Islet precursor cell (in vitro differentiated cells): ENCODE measurements around the gene IFNGR1.
"Not testable (repeated sequence)": the region's sequence is repeated elsewhere in the genome, so short reads cannot be mapped to it uniquely, and the experiment has no call there.

Experiments used
- DNase-seq: peaks from one replicate; pipeline ENCODE4 v3.0.0-alpha.2; 2018

IFNGR1 gene

DNA sequence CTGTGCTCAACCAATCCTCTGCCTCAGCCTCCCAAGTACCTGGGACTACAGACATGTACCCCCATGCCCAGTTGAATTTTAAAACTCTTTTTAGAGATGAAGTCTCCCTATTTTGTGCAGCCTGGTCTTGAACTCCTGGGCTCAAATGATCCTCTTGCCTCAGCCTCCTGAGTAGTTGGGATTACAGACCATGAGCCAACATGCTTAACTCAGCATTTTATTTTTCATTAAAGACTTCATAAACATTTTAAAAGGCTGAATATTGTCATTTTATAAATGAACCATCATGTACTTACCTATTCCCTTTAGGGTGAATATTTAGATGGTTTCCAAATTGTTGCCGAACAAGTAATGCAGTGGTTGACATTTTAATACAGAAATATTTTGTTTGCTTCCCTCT lies 16.5 kb upstream of the IFNGR1 start:
- DNase-seq, result no peak

DNA sequence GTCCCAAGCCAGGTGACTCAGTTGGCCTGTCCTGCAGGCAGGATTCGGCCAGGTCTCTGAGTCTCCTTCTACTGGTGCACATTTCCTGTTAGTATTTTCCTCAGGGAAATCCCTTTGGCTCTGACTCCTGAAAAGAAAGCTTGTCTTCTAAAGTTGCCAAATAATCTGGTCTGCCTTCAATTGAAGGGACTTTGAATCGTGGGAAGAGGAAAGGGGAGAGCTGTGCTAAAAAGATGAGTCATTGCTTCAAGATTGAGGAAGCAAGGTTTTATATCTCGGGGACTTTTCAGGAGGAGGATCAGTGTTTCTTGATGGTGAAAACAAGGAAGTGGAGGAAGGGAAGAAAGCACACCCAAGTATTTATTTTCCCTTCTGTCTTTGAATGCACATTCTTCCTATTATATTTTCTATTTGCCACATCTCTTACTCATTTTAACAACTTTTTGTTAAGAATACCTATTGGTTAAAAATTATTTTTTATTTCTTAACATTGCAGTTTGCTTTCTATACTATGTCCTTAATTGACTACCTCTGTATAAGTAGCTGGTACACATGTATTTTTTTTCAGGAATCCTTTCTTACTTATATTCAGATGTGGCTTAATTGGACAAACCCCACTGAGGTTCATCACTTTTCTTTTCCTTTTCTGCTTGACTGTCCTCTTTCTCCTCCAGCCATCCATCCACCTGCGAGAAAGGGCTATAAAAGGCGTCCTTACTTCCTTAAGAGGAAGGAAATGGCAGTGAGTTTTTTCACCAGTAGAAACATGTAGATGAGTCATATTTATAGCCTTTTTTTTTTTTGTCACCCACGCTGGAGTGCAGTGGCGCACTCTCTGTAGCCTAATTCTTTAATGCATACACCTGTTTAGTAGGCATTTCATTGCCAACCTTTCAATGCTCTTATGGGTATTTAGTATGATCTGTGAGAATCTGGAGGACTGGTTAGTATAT lies 15.0 kb upstream of the IFNGR1 start:
- no peak for DNase-seq

GRCh38 chr6:137231895-137232294 lies 12.7 kb upstream of the IFNGR1 start:
- no peak for DNase-seq

DNA sequence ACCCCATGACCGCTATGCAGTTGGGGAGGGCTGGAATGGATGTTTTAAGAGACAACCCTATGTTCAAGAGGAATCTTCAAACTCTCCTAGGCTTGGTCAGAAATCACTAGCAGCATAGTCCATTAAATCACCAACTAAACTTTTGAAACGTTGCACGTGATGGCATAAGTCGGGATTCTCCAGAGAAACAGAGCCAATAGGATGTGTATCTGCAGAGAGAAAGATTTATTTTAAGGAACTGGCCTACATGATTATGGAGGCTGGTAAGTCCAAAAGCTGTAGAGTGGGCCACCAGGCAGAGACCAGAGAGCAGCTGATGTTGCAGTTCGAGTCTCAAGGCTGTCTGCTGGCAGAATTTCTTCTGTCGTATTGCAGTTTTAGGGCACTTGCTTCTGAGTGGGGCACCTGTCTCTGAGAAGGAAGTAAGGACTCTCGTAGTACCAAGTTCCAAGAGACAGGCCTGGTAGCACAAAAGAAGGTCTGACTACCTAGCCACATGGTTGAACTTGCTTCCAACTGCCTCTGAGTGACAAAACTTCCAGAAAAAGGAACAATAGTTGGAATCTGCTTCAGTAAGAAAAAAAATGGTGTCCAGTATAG lies 11.9 kb upstream of the IFNGR1 start:
- DNase-seq, result no peak

GRCh38 chr6:137230547-137230946 lies 11.4 kb upstream of the IFNGR1 start:
- no peak for DNase-seq

- DNase-seq, result no peak
These were observed 10.0 kb upstream of the IFNGR1 start for GRCh38 chr6:137229075-137229759.

DNA sequence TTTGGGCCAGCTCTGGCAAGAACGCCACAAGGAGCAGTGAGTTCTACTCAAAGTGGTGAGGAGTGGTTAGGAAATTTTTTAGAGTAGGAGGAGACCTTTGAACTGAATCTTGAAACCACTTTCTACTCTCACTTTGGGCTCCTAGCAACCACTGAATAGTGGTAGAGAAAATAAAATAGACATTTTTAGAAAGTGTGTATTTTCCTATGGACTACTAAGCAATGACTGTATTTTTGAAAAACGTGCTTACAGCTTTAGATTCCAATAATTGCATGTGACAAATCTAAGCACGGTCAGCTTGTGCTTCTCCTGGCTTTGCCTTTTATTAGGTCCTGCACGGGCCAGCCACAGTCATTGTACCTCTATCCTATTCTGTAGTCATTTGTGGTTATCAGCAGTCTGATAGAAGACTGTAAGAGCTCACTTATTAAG lies 8.7 kb upstream of the IFNGR1 start:
- no peak for DNase-seq

GRCh38 chr6:137226697-137227096 lies 7.5 kb upstream of the IFNGR1 start:
- DNase-seq, result no peak

- DNase-seq, result no peak
These were observed 5.6 kb upstream of the IFNGR1 start for GRCh38 chr6:137224799-137225198.

DNA sequence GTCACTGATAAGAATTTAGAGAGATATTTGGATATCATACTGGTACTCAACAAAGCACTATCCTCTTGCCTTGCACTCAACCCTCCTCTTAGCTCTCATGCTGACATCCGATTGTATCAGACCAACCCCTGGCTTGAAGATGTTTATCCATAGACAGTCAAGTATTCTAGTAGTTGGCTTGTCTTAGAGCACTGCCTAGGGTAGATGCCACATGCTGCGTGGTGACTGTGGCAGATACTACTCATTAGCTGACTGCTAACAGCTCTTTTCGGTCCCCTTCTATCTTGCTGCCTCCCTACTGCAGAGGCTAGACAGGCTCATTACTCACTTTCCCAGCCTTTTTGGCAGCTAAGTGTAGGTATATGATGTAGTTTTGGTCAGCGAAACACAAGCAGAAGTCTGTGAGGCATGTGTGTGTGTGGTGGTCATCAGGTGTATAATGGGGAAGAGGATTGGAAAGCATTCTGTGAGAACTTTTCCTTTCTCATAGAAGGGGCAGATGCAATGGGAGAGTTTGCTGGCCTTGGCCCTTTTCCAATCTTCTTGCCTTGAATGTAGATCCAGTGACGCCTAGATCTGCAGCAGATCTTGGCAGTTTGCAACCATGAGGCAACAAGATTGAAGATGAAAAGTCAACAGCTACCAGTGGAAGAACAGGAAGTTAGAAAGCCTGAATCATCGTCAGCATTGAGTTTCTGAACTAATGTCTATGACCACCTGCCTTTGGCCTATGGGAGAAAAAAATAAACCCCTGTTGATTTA lies 4.4 kb upstream of the IFNGR1 start:
- DNase-seq, result no peak

- DNase-seq, result no peak
These were observed 3.2 kb upstream of the IFNGR1 start for GRCh38 chr6:137222381-137222780.

- DNase-seq, result no peak
These were observed 573 bp upstream of the IFNGR1 start for GRCh38 chr6:137219664-137220252.

DNA sequence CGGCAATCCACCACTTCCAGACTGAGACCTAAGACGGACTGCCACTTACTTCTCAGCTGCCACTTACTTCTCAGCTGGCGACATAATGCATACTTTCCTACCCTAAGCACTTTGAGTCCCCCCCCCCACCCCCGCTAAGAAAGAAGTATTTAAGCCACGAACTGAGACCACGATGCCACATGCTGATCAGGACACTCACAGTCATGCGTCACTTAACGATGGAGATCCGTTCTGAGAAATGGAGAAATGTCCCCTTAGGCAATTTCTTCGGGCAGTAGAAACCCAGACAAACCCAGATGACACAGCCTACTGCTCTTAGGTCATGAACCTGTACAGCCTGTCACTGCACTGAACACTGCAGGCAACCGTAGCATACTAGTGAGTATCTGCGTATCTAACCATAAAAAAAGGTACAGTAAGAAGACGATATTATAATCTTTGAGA lies 690 bp downstream of the IFNGR1 start:
- DNase-seq, result peak; percentile 86

DNA sequence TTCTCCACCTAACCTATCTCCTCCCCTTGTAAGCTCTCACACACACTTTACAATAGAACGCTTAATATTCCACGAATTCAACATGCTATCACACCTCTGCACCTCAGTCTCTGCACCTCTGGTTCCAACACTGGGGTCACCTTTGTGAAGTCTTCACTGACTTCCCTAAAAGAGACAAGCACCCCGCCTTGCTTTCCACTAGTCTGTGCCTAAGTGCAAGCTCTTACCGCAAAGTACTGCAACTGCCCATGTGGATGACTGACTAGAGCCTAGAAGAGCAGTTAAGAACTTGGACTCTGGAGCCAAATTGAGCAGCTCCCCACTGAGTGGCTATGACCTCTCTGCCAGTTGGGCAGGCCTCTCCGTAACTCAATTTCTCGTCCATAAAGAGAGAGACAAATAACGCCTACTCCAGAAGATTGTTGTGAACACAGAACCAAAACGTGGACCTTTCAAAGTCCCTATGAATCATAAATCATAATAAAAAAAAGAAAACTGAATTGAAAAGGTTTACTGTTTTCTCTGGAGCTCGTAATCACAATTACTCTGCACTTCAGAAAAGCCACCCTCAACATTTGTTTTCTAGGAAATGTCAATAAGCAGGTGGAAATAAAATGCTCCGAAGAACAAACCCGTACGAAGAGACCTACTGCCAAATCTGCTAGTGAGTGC lies 1.2 kb downstream of the IFNGR1 start:
- no peak for DNase-seq

DNA sequence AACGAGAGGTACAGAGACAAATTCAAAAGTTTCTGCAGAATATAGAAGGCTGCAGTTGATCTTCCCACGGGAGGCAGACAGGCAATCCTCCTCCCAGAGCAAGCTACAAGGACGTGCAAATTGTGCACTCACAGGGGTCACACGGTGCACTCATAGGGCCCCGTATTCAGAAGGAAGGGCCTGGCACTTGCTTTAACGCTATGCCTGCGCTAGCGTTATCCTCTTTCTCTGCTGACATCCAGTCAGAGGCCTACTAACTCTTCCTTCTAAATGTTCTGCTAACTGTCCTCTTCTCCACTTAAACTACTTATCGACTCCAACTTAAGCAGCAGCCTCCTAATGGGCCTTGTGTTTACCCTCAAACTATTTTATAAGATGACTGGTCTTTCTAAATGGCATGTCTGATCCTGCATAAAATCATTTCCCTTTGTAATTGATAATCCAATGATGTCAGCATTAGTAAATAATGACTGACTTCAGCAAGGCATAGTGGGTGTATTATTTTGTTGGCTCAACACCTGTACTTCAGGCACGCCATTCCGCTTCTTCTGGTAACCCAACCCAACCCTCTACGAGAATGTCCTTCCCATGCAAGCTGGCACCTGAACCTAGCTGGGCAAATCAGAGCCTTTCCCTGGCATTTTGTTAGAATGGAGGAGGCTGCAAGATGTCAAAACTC lies 2.2 kb downstream of the IFNGR1 start:
- no peak for DNase-seq

GRCh38 chr6:137216106-137216505 lies 3.1 kb downstream of the IFNGR1 start:
- no peak for DNase-seq

DNA sequence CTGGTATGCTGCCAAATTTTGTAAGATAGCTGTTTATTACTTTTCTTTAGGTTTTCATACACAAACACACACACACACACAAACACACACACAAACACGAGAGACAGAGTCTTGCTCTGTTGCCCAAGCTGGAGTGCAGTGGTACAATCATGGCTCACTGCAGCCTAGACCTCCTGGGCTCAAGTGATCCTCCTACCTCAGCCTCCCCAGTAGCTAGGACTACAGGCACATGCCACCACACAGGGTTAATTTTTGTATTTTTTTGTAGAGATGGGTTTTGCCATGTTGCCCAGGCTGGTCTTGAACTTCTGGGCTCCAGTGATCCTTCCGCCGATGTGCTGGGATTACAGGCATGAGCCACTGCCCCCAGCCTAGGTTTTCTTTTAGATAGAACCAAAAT lies 3.6 kb downstream of the IFNGR1 start:
- DNase-seq, result not testable (repeated sequence)

DNA sequence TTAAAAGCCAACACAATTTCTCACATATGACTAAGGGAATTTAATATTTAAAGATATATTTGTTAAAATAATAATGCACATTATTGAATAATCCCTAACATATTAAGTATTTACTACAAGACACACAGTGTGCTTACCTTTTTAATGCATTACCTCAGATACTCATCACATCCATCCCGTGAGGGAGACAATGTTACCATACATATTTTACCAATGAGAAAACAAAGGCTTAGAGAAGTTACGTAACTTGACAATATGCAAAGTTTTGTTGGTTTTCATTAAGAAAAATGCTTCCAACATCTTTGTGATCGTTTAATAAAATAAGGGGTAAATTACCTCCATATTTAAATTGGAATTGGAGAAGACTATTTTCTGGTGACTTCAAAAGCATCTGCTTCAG lies 4.3 kb downstream of the IFNGR1 start:
- DNase-seq, result no peak

GRCh38 chr6:137213813-137214212 lies 5.4 kb downstream of the IFNGR1 start:
- DNase-seq, result no peak

DNA sequence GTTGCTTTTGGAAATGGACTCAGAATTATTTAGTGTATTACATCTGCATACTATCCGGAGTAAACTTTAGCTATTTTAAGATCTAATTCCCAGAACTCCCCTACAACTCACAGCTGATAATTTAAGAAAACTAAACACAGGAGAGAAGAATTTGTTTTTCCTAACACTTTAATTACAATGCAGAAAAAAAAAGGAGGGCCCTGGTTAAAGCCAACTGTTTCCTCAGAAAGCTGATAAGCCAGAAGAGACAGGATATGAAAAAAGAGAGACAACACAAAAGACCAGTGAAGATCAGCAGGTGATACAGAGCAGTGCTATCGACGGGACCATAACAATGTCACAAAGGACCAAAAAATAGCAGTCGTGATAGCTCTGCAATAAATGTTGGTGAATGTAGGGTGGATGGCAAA lies 5.8 kb downstream of the IFNGR1 start:
- no peak for DNase-seq

GRCh38 chr6:137211910-137212309 lies 7.3 kb downstream of the IFNGR1 start:
- no peak for DNase-seq
